GM12865 (cell line): ENCODE results near the gene MOCS3.
A peak's percentile ranks its signal among the peaks of the same experiment; 100 is the strongest.

Experiments
- DNase-seq: peaks from one replicate; pipeline ENCODE4 v3.0.0; 2010; ENCODE audit warnings: low read depth
- H3K4me3 ChIP-seq: 2 replicates; pipeline ENCODE4 v1.5.1; 2011; ENCODE audit warnings: mild to moderate bottlenecking, low read depth, low read length, control low read depth
- TF ChIP-seq, protein P1 (sequence below): IDR thresholded peaks from 2 replicates; pipeline ENCODE4 v1.5.1; 2011; ENCODE audit warnings: low read length, control low read depth, low read depth, inconsistent platforms; ENCODE audit not compliant: insufficient read depth; ENCODE audit errors: missing control alignments

MOCS3 gene

DNA sequence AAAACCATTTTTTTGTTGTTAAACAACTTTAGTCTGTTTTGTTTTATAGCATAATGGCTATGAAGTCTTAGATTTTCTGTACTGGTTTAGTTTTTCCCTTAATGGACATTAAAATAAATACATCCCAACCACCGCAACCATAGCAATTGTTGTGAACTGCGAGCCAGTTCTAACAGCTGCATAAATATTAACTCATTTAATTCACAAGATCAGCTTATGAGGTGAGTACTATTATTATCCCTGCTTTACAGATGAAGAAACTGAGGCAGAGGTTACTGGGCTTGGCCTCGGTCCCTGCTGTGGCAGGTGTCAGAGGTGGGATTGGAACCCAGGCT is 23.1 kb downstream of the MOCS3 start:
- TF ChIP-seq, protein P1, sequence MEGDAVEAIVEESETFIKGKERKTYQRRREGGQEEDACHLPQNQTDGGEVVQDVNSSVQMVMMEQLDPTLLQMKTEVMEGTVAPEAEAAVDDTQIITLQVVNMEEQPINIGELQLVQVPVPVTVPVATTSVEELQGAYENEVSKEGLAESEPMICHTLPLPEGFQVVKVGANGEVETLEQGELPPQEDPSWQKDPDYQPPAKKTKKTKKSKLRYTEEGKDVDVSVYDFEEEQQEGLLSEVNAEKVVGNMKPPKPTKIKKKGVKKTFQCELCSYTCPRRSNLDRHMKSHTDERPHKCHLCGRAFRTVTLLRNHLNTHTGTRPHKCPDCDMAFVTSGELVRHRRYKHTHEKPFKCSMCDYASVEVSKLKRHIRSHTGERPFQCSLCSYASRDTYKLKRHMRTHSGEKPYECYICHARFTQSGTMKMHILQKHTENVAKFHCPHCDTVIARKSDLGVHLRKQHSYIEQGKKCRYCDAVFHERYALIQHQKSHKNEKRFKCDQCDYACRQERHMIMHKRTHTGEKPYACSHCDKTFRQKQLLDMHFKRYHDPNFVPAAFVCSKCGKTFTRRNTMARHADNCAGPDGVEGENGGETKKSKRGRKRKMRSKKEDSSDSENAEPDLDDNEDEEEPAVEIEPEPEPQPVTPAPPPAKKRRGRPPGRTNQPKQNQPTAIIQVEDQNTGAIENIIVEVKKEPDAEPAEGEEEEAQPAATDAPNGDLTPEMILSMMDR: no peak
- DNase-seq: no peak
- H3K4me3 ChIP-seq: no peak overlapping the region

DNA sequence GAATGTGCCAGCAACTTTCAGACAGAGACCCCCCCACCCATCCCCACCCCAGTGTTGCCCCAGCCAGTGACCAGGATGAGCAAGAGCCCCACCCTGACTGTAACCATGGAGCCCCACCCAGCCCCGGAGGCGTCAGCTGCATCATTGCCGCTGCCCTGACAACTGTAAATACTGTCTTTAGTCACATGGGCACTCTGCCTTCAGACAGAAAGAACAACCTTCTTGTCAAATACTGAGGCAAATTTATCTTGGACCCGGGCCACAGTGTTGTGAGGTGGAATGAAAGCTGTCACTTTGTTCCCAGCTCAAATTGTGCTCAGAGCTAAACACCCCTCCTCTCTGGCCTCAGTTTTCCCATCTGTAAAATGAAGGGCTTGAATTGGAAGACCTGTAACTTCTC is 23.7 kb downstream of the MOCS3 start:
- no peak overlapping the region for H3K4me3 ChIP-seq
- no peak for DNase-seq

DNA sequence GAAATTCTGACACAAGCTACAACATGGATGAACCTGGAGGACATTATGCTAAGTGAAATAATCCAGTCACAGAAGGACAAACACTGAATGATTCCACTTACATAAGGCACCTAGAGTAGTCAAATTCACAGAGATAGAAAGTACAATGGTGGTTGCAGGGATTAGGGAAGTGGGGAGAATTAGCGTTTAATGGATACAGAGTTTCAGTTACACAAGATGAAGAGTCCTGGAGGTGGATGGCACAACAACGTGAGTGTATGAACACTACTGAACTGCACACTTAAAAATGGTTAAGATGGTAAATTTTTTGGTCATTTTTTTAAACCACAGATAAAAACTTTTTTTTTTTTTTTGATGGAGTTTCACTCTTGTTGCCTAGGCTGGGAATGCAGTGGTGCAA is 24.7 kb downstream of the MOCS3 start:
- TF ChIP-seq, protein P1: no peak
- H3K4me3 ChIP-seq: no peak overlapping the region
- DNase-seq: no peak

More for the DNA sequence above, 23.7 kb downstream of the MOCS3 start:
- TF ChIP-seq, protein P1: no peak

DNA sequence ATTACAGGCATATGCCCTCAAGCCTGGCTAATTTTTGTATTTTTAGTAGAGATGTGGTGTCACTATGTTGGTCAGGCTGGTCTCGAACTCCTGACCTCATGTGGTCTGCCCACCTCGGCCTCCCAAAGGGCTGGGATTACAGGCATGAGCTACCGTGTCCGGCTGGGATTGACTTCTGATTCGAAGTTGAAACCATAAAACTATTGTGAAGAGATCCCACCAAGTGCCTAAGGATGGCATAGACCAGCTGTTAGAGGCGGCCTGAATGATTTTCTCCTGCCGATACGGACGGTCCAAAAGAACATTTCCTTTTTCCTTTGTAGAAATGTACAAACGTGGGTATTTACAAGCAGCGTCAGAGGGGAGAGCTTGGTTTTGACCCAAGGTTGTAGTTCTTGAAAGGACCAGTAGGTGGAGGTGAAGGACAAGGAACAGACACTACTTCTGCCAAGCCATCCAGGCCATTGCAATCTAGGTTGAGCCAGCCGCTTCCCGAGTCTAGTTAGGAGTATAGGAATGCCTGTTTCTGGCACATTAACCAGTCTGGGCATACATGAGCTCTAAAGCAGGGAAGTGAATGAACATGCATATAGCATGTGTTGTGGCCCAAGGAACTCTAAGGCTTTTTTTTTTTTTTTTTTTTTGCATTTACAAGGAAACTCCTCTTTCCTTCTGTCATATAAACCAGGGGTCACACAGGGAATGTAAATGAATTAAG is 29.0 kb downstream of the MOCS3 start:
- H3K4me3 ChIP-seq: no peak overlapping the region
- DNase-seq: peak; percentile 81
- TF ChIP-seq, protein P1: peak; percentile 88

DNA sequence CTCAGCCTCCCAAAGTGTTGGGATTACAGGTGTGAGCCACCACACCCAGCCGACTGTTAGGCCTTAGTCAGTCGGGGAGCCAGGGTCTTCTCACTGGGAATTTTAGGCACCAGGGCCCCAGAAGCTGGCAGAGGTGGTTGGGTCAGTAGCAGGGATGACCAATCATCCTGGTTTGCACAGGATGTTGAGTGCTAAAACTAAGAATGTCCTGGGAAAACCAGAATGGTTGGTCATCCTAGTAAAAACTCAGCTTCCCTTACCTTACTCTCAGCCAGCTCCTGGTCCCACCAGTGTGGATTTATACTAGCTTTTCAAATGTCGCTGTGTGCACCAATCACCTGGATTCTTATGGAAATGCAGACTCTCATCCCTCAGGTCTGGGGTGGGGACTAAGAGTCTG is 32.5 kb downstream of the MOCS3 start:
- TF ChIP-seq, protein P1: no peak
- no peak for DNase-seq
- no peak overlapping the region for H3K4me3 ChIP-seq

DNA sequence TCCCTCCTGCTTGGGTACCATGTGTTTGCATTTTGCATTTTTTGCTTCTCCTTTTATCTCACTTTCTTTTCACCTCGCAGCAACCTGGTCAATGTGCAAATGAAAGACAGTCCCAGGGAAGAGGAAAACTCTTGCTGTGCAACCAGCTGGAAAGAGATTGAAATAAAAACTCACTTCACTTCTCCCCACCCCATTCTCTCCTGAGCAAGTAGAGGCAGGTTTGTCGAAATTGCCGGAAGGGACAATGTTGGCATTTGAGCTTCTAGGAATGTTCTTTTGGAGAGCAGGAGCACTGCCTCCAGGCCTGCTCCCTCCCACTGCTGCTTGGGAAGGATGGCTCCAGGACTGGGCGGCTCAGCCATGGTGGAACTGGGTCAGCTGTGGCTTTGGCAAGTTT is 33.7 kb downstream of the MOCS3 start:
- DNase-seq: no peak
- TF ChIP-seq, protein P1: no peak
- no peak overlapping the region for H3K4me3 ChIP-seq
